Measurements from ENCODE around the gene PRDX2. TPM values are rescaled to one million over a fixed set of nuclear protein-coding genes. Genes with fewer than 3 reads are reported as not detected.

PRDX2 gene
- 224 and 246 TPM in 2 replicates for total RNA-seq

GRCh38 chr19:12801466-12802266 lies at the start of gene PRDX2, which contains the start of gene THSD8:
PRDX2 (minus strand) TSS chr19:12801800; CDS start chr19:12801261, 539 bp downstream.
THSD8 (plus strand) TSS chr19:12802069; CDS start chr19:12802072, 3 bp downstream.

GRCh38 chr19:12838182-12838885 lies 36.7 kb upstream of the PRDX2 start, which contains the start of gene MAST1:
MAST1 (plus strand) TSS chr19:12838515; CDS start chr19:12838573, 58 bp downstream.

GRCh38 chr19:12834566-12834943 lies 33.0 kb upstream of the PRDX2 start, which contains the start of gene RTBDN:
RTBDN (minus strand) TSS chr19:12834579; CDS start chr19:12829979, 4,600 bp downstream.

GRCh38 chr19:12806242-12807081 lies 4.9 kb upstream of the PRDX2 start, which contains the start of gene RNASEH2A:
RNASEH2A (plus strand) TSS chr19:12806584; CDS start chr19:12806674, 90 bp downstream.

DNA sequence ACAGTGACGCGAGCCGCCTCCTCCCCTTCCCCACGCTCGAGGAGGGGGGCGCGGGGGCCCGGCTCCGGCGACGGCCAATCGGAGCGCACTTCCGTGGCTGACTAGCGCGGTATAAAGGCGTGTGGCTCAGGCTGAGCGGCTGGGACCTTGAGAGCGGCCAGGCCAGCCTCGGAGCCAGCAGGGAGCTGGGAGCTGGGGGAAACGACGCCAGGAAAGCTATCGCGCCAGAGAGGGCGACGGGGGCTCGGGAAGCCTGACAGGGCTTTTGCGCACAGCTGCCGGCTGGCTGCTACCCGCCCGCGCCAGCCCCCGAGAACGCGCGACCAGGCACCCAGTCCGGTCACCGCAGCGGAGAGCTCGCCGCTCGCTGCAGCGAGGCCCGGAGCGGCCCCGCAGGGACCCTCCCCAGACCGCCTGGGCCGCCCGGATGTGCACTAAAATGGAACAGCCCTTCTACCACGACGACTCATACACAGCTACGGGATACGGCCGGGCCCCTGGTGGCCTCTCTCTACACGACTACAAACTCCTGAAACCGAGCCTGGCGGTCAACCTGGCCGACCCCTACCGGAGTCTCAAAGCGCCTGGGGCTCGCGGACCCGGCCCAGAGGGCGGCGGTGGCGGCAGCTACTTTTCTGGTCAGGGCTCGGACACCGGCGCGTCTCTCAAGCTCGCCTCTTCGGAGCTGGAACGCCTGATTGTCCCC lies 10.1 kb downstream of the PRDX2 start, which contains the start of gene JUNB:
TSS of gene JUNB (plus strand) at position 142 of the 706 bp plus-strand sequence. CDS start at position 428, 286 bp downstream.

DNA sequence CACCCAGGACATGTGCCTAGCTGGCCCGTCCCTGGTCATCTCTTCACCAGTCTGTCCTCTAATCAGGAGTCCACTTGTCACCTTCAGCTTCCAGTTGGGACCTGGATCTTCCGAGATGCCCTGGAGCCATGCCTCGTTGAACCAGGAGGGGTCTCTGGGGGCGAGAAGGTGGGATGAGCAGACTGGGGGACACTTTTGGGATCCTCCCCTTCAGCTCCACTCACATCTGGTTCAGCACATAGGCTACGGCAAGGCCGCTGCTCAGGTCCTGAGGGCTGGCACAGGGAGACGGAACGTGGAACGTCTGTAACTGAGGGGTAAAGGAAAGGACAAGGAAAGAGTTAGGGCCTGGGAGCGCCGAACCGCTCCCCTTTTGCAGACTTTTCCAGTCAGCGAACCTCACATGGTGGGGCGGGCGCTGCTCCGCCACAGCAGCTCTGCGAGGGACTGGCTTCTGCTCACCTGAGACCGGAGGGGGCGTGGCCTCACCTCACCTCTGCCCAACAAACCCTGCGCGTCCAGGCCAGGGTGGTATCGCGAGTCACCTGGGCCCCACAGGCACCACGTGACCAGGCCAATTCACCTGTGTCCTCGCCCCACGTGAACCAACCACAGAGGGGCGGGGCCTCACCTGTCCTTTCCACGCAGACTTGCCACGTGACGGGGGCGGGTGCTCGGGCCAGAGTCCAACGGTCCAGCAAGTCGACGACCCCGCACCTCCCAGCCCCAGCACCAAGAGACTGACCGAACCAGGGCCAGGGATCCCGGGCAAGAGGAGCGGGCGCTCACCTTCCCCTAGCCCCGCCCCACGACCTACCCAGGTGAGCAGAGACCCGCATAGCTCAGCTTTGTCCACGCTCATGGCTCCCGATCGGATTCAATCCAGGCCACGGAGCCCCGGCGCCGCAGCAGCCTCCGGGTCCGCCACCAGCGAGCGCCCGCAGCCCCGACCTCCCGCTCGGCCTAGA lies 26.7 kb downstream of the PRDX2 start, which contains the start of gene HOOK2:
TSS of gene HOOK2 (minus strand) at position 965 of the 968 bp plus-strand sequence. CDS start at position 862, 103 bp downstream.

DNA sequence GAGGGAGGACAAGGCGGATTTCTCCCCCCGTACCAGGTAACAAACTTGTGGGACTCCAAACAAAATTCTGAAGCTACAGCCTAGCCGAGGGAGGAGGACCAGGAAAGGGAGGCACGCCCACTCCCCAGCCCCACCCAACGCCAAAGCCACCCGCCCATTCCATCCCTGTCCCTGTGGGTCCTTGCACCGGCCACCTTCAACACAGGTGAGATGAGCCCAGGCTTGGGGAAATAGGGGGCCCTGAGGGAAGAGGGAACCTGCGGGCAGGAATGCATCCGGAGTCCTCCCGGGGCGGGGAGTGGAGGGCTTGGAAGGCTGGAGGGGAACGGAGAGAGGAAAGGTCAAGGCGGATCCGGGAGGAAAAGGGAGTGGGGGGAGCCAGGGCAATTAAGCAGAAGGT lies 50.0 kb downstream of the PRDX2 start, which contains the start of gene BEST2:
TSS of gene BEST2 (plus strand) at position 157 of the 400 bp plus-strand sequence. CDS start 802 bp downstream, outside the sequence.

Other genes starting within 250 kb of the PRDX2 start
- gene ZNF490, start 191.0 kb downstream of the PRDX2 start, total RNA-seq = 5.5 and 7.1 TPM in 2 replicates
- gene ZNF791, start 190.9 kb downstream of the PRDX2 start, total RNA-seq = 13.1 and 13.3 TPM in 2 replicates
- gene MAN2B1, start 135.1 kb downstream of the PRDX2 start, total RNA-seq = 26.6 and 33.1 TPM in 2 replicates
- 9.5 and 11.8 TPM in 2 replicates for gene WDR83, start 135.0 kb downstream of the PRDX2 start, total RNA-seq
- gene DHPS, start 119.9 kb downstream of the PRDX2 start, total RNA-seq = 47.1 and 64.1 TPM in 2 replicates
- not detected in 2 replicates for gene GNG14, start 113.8 kb downstream of the PRDX2 start, total RNA-seq
- 5.6 and 9.3 TPM in 2 replicates for gene FBXW9, start 105.2 kb downstream of the PRDX2 start, total RNA-seq
- gene TNPO2, start 77.9 kb downstream of the PRDX2 start, total RNA-seq = 29.8 and 31.5 TPM in 2 replicates
- gene TRIR, start 67.1 kb downstream of the PRDX2 start, total RNA-seq = 149 and 154 TPM in 2 replicates
- 96.2 and 110 TPM in 2 replicates for gene GET3, start 64.3 kb downstream of the PRDX2 start, total RNA-seq
- gene BEST2, start 50.0 kb downstream of the PRDX2 start, total RNA-seq = not detected in 2 replicates
- 11.7 and 17.2 TPM in 2 replicates for gene HOOK2, start 26.2 kb downstream of the PRDX2 start, total RNA-seq
- 28.0 and 50.4 TPM in 2 replicates for gene JUNB, start 10.3 kb downstream of the PRDX2 start, total RNA-seq
- gene THSD8, start 269 bp upstream of the PRDX2 start, total RNA-seq = not detected in 2 replicates
- 18.4 and 35.4 TPM in 2 replicates for gene RNASEH2A, start 4.8 kb upstream of the PRDX2 start, total RNA-seq
- not detected in 2 replicates for gene RTBDN, start 32.8 kb upstream of the PRDX2 start, total RNA-seq
- gene MAST1, start 36.7 kb upstream of the PRDX2 start, total RNA-seq = 0.09 and 0.36 TPM in 2 replicates
- gene DNASE2, start 79.6 kb upstream of the PRDX2 start, total RNA-seq = 11.1 and 18.9 TPM in 2 replicates
- not detected in 2 replicates for gene KLF1, start 85.4 kb upstream of the PRDX2 start, total RNA-seq
- gene GCDH, start 89.4 kb upstream of the PRDX2 start, total RNA-seq = 16.5 and 22.1 TPM in 2 replicates
- gene SYCE2, start 117.5 kb upstream of the PRDX2 start, total RNA-seq = 0.09 TPM in 1 of 2 replicates, not detected in the other
- 54.9 and 57.3 TPM in 2 replicates for gene FARSA, start 131.9 kb upstream of the PRDX2 start, total RNA-seq
- 1,479 and 1,611 TPM in 2 replicates for gene CALR, start 136.8 kb upstream of the PRDX2 start, total RNA-seq
- 59.1 and 98.8 TPM in 2 replicates for gene RAD23A, start 144.1 kb upstream of the PRDX2 start, total RNA-seq
- 31.3 and 32.6 TPM in 2 replicates for gene GADD45GIP1, start 155.4 kb upstream of the PRDX2 start, total RNA-seq
- gene DAND5, start 167.8 kb upstream of the PRDX2 start, total RNA-seq = 0.09 TPM in 1 of 2 replicates, not detected in the other
- gene NFIX, start 193.7 kb upstream of the PRDX2 start, total RNA-seq = 8.1 and 21.8 TPM in 2 replicates